Measurements from ENCODE around the gene TMX2. TPM values are rescaled to one million over a fixed set of nuclear protein-coding genes. Genes with fewer than 3 reads are reported as not detected.
A peak's percentile ranks its signal among the peaks of the same experiment; 100 is the strongest.
"Not testable (repeated sequence)": the region's sequence is repeated elsewhere in the genome, so short reads cannot be mapped to it uniquely, and the experiment has no call there.

The TMX2 gene
- total RNA-seq, 1 donor from 2014 or later: 78.2 TPM

DNA sequence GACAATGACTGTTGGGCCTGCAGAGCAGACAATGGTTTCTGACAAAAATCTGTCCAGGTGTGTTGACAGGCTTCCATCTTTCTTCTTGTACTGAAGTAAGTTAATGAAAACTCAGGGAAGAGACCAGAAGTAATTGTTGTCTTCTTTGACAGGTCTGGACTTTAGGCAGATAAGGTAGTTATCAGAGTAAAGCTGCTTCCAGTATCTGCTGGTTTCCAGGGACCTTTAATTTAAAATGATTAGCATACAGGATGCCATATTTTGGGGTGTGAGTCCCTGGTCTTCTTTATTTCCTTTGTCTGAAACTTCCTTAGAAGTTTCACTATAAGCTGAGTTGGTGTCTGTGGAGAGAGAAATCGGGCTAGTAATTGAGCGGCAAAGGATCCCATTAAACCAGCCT, 1.4 kb downstream of the TMX2 start:
- DNase-seq (ENCODE audit: low read depth): no peak

DNA sequence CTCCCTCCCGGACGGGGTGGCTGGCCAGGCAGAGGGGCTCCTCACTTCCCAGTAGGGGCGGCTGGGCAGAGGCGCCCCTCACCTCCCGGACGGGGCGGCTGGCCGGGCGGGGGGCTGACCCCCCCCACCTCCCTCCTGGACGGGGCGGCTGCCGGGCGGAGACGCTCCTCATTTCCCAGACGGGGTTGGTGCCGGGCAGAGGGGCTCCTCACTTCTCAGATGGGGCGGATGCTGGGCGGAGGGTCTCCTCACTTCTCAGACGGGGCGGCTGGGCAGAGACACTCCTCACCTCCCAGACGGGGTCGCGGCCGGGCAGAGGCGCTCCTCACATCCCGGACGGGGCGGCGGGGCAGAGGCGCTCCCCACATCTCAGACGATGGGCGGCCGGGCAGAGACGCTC, 4.3 kb downstream of the TMX2 start:
- not testable (repeated sequence) for DNase-seq (ENCODE audit: low read depth)

DNA sequence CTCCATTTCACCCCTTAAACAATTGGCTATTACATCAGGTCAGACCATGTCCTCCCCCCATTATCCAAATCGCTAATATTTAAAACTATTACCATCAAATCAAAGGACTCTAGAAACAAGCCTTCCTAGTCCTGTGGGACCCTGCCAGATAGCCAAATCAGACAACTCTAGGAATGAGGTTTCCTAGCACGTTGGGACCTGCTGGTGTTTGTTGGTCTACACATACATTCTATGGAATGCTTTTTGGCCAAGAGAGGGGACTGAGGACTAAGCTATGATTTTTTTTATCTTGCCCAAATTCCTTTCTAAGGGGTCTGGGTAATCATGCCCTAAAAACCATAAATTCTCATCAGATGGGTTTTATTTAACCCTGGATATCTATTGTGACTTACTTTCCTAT, 14.8 kb downstream of the TMX2 start:
- no peak for DNase-seq (ENCODE audit: low read depth)

DNA sequence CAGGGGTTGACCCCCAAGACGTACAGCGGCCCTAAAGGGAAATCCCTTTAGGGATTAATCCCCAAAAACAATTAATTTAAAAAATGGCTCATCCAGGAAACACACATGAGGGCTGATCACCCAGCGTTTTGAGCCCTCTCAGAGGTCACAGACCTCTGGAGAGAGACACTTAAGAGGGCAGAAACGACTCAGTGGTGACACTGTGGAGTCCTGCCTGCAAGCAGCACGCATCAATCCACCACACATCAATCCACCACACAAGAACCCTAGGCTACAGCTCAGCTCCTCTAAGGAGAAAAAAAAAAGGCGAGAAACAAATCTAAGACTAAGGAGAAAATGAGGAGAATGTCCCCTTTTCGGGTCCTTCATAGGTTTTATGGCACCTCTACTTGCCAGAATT, 16.4 kb downstream of the TMX2 start:
- no peak for DNase-seq (ENCODE audit: low read depth)

DNA sequence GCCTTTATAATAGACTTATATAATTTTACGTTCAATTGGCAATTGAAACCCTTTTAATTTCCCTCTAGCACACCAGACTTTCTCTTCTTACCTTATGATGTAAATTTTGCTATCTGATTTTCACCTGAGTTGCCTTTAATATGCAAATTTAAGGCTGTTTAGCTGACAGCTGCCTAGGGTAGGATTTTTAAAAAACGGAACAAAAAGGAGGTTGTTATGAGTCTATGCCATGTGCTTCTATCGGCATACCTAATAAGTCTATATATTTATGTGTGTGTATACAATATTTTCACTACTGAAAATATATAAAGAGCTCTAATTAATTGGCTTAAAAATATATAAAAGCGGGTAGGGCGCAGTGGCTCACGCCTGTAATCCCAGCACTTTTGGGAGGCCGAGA, 17.1 kb downstream of the TMX2 start:
- DNase-seq (ENCODE audit: low read depth): no peak

DNA sequence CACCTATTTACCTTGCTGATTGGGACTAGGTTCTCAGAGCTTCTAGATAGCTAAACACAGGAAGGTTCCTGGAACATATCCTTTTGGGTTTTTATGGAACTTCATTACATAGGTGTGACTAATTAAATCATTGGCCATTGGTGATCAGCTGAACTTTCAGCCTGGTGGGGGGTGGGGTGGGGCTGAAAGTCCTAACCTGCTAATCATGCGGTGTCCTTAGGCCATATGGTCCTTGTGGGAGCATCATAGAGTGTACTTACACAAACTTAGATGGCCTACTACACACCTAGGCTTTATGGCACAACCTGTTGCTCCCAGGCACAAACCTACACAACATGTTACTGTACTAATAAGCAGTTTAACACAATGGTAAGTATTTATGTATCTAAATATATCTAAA, 20.3 kb downstream of the TMX2 start:
- no peak for DNase-seq (ENCODE audit: low read depth)

DNA sequence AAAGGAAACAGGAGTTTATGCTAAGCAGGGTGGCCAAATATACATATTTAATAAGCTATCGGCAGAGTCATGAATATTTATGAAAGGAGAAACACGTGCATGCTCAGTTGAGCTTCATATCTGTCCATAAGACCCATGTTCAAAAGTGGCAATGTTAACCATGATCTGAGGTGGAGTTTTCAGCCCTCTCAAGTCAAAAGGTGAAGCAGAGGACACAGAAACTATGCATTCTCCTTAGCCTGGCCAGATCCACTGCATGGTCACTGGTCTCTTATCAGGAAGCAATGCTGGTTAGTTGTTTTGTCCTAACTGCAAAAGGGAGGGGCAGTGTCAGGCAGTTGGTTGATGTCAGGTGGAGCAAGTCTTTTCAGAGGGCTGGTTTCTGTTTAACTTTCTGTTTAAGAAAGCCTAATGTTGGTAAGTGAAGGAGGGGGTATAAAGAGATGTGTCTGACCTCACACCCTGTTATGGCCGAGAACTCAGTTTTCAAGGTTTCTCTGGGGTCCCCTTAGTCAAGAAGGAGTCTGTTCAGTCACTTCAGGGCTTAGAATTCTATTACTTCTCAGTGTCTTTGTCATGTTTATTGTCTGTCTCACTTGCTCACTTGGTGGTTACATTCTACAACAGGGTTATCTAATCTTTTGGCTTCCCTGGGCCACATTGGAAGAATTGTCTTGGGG, 23.4 kb downstream of the TMX2 start:
- no peak for DNase-seq (ENCODE audit: low read depth)

DNA sequence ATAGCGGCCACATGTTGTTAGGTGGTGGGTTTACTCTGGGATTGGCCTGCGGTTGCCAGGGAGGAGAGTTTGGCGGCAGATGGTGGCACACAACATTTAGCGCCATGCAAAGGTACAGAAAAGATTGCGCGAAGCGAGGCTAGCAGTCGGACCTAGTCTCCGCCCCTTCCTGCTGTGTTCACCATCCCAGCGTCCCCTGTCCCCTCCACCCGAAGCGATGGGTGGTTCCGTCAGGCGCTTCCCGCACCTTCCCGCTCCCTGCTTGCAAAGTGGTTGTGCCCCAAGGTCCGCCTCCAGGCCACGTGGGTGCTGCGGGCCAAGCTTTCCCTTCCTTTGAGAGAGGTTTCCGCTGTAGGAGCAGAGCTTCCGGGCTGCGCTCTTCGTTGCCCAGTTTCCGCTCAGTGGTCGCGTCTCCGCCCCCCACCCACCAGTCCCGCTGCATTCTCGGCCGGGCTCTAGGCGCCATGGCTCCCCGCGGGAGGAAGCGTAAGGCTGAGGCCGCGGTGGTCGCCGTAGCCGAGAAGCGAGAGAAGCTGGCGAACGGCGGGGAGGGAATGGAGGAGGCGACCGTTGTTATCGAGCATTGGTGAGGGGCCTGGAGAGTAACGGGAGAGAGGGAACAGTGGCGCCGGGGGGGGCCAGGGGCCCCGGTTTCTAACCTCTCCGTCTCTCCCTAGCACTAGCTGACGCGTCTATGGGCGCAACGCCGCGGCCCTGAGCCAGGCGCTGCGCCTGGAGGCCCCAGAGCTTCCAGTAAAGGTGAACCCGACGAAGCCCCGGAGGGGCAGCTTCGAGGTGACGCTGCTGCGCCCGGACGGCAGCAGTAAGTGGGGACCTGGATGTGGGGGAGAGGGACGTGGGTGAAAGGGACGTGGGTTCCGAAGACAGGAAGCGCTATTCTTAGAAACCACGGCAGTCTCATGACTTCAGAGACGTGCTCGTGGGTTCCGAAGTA, 29.0 kb downstream of the TMX2 start, which contains the start of gene SELENOH:
TSS of gene SELENOH (plus strand) at position 360 of the 955 bp plus-strand sequence. CDS start at position 465, 105 bp downstream.
- peak; percentile 90 for DNase-seq (ENCODE audit: low read depth)

DNA sequence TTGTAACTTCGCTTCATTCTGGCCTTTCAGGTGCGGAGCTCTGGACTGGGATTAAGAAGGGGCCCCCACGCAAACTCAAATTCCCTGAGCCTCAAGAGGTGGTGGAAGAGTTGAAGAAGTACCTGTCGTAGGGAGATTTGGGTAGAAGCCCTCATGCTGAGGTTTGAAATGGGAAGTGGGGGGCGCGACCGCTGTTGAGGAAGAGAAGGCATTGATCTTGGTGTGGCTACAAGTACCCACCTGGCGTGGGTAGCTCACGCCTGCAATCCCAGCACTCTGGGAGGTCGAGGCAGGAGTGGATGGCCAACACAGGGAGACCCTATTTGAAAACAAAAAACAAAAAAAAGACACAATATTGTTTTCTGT, 29.7 kb downstream of the TMX2 start:
- no peak for DNase-seq (ENCODE audit: low read depth)

DNA sequence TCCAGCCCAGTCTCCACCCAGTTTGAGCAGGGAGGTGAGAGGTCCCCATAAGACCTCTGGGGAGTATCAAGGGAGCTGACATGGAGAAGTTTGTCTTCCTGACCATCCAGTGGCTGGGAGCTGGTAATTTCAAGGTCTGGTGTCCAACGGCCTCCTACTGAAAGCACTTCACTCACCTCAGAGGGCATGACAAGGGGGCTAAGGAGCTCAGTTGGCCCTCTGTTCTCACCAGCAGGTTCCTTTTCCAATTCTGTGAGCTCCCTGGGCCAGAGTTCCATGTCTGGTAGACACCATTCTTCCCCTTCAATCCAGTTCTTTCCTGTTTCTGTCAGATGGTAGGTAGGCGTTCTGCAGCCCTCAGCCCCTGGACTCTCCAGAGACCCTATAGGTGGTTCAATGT, 32.0 kb downstream of the TMX2 start:
- DNase-seq (ENCODE audit: low read depth): no peak

DNA sequence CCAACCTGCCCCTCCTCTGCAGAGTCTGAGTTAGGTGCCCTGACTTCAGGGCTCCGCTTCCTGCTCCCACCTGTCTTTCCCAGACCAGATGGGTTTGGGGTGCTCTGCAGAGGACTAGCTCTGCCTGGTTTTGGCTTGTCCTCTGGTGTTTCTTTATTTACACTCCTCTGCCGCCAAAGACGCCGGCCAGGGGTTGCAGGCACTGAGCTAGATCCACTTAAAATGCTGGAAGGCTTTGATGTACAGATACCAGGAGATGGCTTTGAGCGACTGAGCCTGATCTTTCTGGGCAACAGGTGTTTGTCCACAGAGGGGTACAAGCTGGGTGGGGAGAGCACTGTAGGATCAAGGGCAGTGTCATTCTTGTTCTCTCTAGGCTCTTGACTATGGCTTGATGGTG, 32.8 kb downstream of the TMX2 start:
- DNase-seq (ENCODE audit: low read depth): no peak

DNA sequence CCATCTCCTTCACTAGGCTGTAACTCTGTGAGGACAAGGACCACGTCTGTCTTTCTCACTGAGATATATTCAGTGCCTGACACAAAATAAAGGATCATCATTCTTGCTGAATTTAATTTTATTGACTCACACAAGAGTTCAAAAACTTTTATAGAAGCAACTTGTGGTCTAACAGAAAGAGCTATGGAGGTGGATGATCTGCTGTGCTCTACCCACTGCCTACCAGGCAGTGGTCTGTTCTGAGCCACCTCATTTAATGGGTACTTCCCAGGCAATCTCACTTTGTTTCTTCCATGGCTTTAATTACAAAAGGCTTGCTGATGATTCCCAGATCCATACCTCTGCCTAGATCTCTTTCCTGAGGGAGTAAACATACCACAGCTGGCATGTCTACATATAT, 34.5 kb downstream of the TMX2 start:
- DNase-seq (ENCODE audit: low read depth): no peak

DNA sequence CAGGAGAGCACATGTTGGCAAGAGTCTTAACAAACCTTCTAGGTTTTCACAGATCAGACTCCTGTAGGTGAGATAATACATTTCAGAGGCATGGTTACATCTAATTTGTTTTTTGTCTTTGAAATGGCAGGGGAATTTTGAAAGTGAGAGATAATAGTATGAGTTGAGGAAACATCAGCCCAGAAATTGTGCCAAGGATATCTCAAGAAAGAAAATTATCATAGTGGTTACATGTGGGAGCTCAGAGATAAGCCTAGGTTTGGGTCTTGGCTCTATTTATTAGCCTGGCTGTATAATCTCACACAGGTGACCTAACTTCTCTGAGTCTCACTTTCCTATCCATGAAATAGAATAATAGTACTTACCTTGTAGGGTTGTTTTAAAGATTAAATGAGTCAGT, 38.8 kb downstream of the TMX2 start:
- DNase-seq (ENCODE audit: low read depth): no peak

DNA sequence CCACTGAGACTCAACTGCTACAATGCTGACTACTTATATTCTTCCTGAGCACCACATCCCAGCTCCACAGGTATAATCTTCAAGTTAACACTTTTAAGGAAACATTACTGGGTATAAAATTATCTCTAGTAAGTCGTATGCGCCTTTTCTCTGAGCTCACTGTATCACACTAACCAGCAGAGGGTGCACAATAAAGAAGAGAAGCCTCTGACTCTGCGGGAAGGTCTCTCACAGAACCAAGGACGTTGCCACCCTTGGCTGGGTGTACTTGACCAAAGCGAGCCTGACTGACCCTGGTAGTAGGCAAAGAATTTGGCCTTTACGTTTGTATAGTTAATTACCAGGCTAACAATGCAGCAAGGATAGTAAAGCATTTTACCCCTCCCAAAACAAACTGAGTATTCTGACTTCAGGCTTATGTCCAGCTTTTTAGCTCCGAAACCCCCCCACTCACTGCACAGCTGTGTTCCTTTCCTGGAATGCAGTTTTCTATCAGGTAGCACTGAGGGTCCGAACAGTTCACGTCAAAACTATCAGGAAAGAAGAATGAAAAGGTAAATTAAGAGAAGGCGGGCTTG, 39.4 kb downstream of the TMX2 start, which contains the start of gene BTBD18:
TSS of gene BTBD18 (minus strand) at position 144 of the 578 bp plus-strand sequence. CDS start 631 bp downstream, outside the sequence.
- DNase-seq (ENCODE audit: low read depth): peak; percentile 69

DNA sequence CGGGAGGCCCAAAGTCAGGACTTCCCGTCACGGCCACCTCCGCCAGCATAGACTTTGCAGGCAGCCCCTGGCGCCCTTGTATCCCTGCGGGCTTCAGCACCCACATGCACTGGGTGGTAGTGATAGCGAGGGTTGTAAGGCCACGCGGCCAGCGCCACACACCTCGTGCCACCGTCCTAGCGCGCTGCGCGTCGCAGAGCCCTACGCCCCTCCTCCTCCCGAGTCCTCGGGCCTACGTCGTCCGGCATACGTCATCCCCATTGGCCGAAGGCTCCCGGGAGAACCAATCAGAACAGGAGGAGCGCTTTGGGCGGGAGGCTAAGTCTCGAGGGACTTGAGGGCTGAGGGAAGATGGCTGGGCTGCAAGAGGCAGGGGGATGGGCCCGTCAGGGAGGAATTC, 40.6 kb downstream of the TMX2 start:
- no peak for DNase-seq (ENCODE audit: low read depth)

DNA sequence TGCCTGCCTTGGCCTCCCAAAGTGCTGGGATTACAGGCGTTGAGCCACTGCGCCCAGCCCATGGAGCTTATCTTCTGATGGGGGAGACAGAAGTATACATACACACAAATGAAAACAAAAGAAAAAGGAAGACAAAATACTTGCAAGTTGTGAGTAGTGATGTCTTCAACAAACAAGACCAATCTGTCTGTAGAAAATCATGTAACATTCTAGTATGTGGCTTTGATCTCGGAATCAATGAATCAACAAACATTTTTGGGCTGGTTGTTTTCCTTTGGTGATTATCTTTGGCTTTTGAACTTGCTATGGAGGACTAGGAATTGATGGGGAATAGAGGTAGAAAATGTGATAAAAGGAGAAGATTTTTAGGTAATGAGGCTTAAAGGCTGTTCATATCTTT, 45.8 kb downstream of the TMX2 start:
- DNase-seq (ENCODE audit: low read depth): no peak

DNA sequence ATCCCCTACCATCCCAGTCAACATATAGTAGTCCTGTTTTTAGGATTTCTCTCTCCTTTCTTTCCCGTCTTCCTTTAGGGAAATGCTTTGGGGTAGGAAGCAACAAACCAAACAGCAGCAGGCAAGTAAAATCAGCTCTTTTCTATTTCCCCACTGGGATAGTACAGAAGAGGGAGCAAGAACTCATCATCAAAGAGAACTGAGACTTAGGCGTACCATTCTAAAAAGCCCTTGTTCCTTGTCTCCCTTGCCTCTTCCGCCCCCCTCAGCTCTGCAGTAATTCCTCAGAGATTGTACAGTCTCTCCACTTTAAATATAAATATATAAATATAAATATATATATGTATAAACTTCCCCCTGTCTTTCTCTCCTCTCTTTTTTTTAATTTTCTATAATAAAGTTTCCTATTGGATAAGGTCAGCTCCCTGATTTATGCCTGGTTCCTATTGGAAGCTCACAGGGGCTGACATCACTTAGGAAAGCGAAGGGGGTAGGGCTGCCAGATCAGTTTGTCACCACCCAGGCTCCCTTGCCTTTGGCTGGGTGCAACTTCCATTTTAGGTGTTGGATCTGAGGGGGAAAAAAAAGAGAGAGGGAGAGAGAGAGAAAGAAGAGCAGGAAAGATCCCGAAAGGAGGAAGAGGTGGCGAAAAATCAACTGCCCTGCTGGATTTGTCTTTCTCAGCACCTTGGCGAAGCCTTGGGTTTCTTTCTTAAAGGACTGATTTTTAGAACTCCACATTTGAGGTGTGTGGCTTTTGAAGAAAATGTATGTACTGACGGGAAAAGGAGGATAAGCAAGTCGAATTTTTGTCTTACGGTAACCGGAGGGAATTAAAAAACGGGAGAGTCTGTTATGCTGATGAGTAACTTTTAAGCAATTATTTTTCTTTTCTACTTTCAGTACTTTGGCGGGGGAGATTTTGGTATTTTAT, 49.2 kb downstream of the TMX2 start, which contains the start of gene CTNND1:
TSS of gene CTNND1 (plus strand) at position 502 of the 934 bp plus-strand sequence. CDS start 29,677 bp downstream, outside the sequence.
- peak; percentile 97 for DNase-seq (ENCODE audit: low read depth)

DNA sequence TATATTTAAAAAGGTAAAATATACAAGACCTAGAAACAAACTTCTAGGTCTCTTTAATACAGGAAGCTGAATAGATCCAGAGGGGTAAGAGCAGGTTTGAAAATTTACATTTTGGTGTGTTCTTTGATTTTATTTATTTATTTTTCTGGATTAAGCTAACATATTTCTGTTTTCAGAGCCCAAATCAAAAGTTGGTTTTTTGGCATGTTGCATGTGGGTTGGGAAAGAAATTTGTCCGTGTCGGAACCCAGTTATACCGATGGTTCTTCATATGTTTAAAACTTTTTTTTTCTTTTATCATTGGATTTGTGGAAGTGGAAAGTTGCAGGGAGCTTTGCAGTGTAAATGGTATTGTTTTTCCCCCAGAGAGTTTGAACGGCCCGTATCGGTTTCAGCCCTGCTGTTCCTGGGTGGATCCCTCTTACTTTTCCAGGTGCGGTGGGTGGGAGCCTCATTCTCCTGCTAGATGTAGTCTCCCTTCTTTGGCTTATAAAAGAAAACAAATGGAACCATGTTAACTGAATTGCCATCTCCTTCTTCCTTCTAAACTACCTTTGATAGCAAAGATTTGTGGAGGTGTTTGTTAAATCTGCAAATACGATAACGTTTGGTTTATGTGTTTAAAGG, 50.0 kb downstream of the TMX2 start:
- no peak for DNase-seq (ENCODE audit: low read depth)

DNA sequence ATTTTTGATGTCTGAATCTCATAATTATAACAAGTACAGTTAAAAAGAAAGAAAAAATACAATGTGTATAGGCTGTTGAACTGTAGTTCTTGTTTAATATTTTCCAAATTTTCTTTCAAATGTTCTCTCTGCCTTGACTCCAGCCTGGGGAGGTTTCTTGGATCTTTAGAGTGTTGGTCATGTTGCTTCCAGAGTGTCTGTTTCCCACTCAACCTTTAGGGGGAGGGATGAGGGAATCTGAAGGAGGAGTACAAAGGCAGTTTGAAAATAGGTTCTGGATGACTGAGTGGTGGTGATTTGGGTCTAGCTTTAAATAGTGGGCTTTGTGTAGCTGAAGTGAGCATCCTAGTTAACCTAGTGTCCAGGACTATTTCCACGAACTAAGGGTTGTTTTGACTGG, 51.2 kb downstream of the TMX2 start:
- DNase-seq (ENCODE audit: low read depth): peak; percentile 72

DNA sequence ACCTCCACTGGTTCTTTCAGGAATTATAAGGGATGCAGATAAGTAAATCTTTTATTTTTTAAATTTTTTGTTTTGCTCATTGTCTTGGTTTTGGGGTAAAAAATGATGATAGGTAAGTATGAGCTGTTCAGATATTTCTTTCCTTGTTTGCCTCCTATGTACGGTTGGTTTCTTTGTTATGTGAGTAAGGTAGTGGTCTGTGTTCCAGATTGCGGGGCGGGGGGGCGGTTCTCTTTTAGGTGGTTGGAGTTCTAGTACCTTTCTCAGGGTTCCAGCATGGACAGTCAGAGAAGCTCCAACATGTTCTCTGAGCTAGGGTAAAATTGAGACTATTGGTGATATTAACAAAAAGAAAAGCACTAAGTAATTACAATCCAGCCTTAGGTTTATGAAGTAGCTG, 51.6 kb downstream of the TMX2 start:
- no peak for DNase-seq (ENCODE audit: low read depth)

DNA sequence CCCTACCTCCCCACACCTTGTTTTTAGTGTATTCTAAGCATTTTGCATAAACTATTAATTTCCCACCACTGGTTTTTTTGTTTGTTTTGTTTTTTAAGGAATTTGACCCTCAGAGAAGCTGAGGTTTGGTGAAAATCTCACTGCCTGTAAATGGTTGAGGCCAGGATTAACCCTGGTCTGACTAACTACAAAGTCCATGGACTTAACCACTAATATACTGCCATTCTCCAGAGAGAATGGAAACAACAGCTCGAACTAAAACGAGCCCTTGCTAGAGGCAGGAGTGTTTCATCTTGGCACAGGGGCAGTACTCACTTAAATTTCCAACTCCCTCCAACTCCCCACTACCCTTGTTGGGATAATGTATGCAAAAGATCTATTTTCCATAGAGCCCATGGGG, 52.2 kb downstream of the TMX2 start:
- peak; percentile 54 for DNase-seq (ENCODE audit: low read depth)
